Measurements from ENCODE around the gene ELMO3. TPM values are rescaled to one million over a fixed set of nuclear protein-coding genes. Genes with fewer than 3 reads are reported as not detected.

Gene ELMO3
- total and polyA plus RNA-seq, 2 of the 13 experiments (the other 11 are each of a cell fraction or from before 2014, with no cell fraction given), result 2.6 to 4.0 TPM

DNA sequence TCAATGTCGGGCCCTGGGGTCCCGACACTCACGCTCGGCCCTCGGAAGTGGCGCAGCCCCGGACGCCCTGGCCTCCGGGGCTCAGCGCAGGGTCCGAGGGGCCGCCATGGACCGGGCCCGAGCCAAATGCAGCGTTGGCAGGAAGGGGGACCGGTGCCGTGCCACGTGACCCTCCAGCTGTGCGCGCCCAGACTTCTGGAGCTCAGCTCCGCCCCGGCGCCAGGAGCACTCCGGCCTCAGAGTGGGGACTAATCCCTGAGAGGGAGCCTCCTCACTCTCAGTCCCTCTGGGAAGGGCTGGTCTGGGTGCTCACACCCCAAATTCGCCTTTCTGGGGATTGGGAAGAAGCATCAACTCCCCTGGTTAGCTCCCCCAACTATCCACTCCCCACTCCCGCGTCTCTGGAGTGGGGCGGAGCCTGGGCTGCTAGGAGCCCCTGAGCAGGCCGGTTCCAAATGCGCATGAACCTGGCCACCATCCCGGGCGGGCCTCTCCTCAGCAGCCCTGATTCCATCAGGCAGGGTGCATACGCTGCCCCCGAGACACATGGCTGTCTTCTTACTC lies 48.0 kb upstream of the ELMO3 start, which contains the start of gene B3GNT9 (continued):
- TF ChIP-seq, protein P1, sequence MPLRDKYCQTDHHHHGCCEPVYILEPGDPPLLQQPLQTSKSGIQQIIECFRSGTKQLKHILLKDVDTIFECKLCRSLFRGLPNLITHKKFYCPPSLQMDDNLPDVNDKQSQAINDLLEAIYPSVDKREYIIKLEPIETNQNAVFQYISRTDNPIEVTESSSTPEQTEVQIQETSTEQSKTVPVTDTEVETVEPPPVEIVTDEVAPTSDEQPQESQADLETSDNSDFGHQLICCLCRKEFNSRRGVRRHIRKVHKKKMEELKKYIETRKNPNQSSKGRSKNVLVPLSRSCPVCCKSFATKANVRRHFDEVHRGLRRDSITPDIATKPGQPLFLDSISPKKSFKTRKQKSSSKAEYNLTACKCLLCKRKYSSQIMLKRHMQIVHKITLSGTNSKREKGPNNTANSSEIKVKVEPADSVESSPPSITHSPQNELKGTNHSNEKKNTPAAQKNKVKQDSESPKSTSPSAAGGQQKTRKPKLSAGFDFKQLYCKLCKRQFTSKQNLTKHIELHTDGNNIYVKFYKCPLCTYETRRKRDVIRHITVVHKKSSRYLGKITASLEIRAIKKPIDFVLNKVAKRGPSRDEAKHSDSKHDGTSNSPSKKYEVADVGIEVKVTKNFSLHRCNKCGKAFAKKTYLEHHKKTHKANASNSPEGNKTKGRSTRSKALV (CRISPR knock-in tag; IDR thresholded peaks at IDR 0.05), result peak; percentile 91
- TF ChIP-seq, protein P2, sequence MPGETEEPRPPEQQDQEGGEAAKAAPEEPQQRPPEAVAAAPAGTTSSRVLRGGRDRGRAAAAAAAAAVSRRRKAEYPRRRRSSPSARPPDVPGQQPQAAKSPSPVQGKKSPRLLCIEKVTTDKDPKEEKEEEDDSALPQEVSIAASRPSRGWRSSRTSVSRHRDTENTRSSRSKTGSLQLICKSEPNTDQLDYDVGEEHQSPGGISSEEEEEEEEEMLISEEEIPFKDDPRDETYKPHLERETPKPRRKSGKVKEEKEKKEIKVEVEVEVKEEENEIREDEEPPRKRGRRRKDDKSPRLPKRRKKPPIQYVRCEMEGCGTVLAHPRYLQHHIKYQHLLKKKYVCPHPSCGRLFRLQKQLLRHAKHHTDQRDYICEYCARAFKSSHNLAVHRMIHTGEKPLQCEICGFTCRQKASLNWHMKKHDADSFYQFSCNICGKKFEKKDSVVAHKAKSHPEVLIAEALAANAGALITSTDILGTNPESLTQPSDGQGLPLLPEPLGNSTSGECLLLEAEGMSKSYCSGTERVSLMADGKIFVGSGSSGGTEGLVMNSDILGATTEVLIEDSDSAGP (CRISPR knock-in tag; IDR thresholded peaks at IDR 0.05; ENCODE audit: borderline replicate concordance), result peak; percentile 84; the same call in 1 of the 2 replicates
- TF ChIP-seq, protein P3, sequence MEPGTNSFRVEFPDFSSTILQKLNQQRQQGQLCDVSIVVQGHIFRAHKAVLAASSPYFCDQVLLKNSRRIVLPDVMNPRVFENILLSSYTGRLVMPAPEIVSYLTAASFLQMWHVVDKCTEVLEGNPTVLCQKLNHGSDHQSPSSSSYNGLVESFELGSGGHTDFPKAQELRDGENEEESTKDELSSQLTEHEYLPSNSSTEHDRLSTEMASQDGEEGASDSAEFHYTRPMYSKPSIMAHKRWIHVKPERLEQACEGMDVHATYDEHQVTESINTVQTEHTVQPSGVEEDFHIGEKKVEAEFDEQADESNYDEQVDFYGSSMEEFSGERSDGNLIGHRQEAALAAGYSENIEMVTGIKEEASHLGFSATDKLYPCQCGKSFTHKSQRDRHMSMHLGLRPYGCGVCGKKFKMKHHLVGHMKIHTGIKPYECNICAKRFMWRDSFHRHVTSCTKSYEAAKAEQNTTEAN (CRISPR knock-in tag; conservative IDR thresholded peaks at IDR 0.05), result 0 out of 2 replicates have a peak, but pooled peaks have one; percentile 17
- TF ChIP-seq PHF20 (CRISPR knock-in tag; IDR thresholded peaks at IDR 0.05) (peak; percentile 16; the same call in 1 of the 2 replicates), ELF4 (CRISPR knock-in tag; IDR thresholded peaks at IDR 0.05; ENCODE audit: borderline replicate concordance) (no peak), HOXA3 (CRISPR knock-in tag; IDR thresholded peaks at IDR 0.05) (0 out of 2 replicates have a peak, but pooled peaks have one; percentile 6), ARNT2 (CRISPR knock-in tag; IDR thresholded peaks at IDR 0.05; ENCODE audit: low read depth) (peak; percentile 68; the same call in 1 of the 2 replicates), ZNF20 (CRISPR knock-in tag; IDR thresholded peaks at IDR 0.05) (no peak), ZNF792 (CRISPR knock-in tag; IDR thresholded peaks at IDR 0.05) (0 out of 2 replicates have a peak, but pooled peaks have one; percentile 8), SIN3A (IDR thresholded peaks at IDR 0.05; ENCODE audit: borderline replicate concordance, low read depth, low read length) (0 out of 2 replicates have a peak, but pooled peaks have one; percentile 67), YEATS2 (CRISPR knock-in tag; IDR thresholded peaks at IDR 0.05; ENCODE audit: borderline replicate concordance) (peak; percentile 43; the same call in 1 of the 2 replicates)
- TF ChIP-seq, protein P4, sequence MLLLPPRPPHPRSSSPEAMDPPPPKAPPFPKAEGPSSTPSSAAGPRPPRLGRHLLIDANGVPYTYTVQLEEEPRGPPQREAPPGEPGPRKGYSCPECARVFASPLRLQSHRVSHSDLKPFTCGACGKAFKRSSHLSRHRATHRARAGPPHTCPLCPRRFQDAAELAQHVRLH (CRISPR knock-in tag; IDR thresholded peaks at IDR 0.05; ENCODE audit: borderline replicate concordance, low read depth), result no peak
- TF ChIP-seq, protein P5, sequence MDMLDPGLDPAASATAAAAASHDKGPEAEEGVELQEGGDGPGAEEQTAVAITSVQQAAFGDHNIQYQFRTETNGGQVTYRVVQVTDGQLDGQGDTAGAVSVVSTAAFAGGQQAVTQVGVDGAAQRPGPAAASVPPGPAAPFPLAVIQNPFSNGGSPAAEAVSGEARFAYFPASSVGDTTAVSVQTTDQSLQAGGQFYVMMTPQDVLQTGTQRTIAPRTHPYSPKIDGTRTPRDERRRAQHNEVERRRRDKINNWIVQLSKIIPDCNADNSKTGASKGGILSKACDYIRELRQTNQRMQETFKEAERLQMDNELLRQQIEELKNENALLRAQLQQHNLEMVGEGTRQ (IDR thresholded peaks at IDR 0.05; ENCODE audit: low read depth, low read length), result peak; percentile 77; the same call in 1 of the 2 replicates
- TF ChIP-seq, protein P5 (CRISPR knock-in tag; IDR thresholded peaks at IDR 0.05; ENCODE audit: borderline replicate concordance), result peak; percentile 94; the same call in 1 of the 2 replicates
- TF ChIP-seq, protein P6, sequence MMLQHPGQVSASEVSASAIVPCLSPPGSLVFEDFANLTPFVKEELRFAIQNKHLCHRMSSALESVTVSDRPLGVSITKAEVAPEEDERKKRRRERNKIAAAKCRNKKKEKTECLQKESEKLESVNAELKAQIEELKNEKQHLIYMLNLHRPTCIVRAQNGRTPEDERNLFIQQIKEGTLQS (CRISPR knock-in tag; IDR thresholded peaks at IDR 0.05), result 0 out of 2 replicates have a peak, but pooled peaks have one; percentile 2
- TF ChIP-seq, protein P7, sequence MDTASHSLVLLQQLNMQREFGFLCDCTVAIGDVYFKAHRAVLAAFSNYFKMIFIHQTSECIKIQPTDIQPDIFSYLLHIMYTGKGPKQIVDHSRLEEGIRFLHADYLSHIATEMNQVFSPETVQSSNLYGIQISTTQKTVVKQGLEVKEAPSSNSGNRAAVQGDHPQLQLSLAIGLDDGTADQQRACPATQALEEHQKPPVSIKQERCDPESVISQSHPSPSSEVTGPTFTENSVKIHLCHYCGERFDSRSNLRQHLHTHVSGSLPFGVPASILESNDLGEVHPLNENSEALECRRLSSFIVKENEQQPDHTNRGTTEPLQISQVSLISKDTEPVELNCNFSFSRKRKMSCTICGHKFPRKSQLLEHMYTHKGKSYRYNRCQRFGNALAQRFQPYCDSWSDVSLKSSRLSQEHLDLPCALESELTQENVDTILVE (CRISPR knock-in tag; IDR thresholded peaks at IDR 0.05), result no peak
- TF ChIP-seq, protein P8, sequence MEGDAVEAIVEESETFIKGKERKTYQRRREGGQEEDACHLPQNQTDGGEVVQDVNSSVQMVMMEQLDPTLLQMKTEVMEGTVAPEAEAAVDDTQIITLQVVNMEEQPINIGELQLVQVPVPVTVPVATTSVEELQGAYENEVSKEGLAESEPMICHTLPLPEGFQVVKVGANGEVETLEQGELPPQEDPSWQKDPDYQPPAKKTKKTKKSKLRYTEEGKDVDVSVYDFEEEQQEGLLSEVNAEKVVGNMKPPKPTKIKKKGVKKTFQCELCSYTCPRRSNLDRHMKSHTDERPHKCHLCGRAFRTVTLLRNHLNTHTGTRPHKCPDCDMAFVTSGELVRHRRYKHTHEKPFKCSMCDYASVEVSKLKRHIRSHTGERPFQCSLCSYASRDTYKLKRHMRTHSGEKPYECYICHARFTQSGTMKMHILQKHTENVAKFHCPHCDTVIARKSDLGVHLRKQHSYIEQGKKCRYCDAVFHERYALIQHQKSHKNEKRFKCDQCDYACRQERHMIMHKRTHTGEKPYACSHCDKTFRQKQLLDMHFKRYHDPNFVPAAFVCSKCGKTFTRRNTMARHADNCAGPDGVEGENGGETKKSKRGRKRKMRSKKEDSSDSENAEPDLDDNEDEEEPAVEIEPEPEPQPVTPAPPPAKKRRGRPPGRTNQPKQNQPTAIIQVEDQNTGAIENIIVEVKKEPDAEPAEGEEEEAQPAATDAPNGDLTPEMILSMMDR (CRISPR knock-in tag; IDR thresholded peaks at IDR 0.05), result peak; percentile 8; the same call in 1 of the 2 replicates

All from HepG2 (cell line).